ENCODE data around the gene STK39. TPM values are rescaled to one million over a fixed set of nuclear protein-coding genes. Genes with fewer than 3 reads are reported as not detected.

STK39 gene
- total RNA-seq, 2 experiments from 2014 or later = 17.7 to 41.1 TPM

GRCh38 chr2:167924556-167924955, 322.8 kb downstream of the STK39 start:
- Histone ChIP-seq H4K20me1 (ENCODE audit: insufficient read depth, low read length) (no peaks in the 10 kb centered on the region), H3K9me3 (ENCODE audit: low read length) (no peaks in the 10 kb centered on the region), H2AFZ (ENCODE audit: low read length) (no peak overlapping the region), H3K4me3 (ENCODE audit: low read depth, low read length, poor library complexity, severe bottlenecking) (no peak overlapping the region), H3K4me1 (ENCODE audit: insufficient read depth, low read length, poor library complexity, severe bottlenecking) (no peaks in the 10 kb centered on the region), H3K79me2 (ENCODE audit: insufficient read depth, low read depth, low read length) (no peaks in the 10 kb centered on the region), H3K27ac (ENCODE audit: low read depth, low read length, poor library complexity, severe bottlenecking) (no peak overlapping the region), H3K9me2 (ENCODE audit: insufficient read depth, low read length) (no peaks in the 10 kb centered on the region), H3K4me2 (ENCODE audit: low read length) (no peak overlapping the region), H3K36me3 (ENCODE audit: insufficient read depth, low read length) (no peaks in the 10 kb centered on the region)
- no peak for TF ChIP-seq CTCF (conservative IDR thresholded peaks at IDR 0.05; ENCODE audit: low read length)
- no peak for TF ChIP-seq EZH2phosphoT487 (IDR thresholded peaks at IDR 0.05; ENCODE audit: borderline replicate concordance, low read depth, low read length)
- ChIA-PET POLR2A (no interaction called here), CTCF (ENCODE audit: unreplicated experiment) (no interaction called here)
- DNase-seq (ENCODE audit: low spot score) = no peak
- intact Hi-C loops (cut with micrococcal nuclease; ENCODE audit: unreplicated experiment) = no loop called here
- no TSS peak for BruUV-seq (replicated peaks)

GRCh38 chr2:167916756-167917155, 330.6 kb downstream of the STK39 start:
- CTCF ChIA-PET (ENCODE audit: unreplicated experiment) = no interaction called here
- BruUV-seq (replicated peaks) = no TSS peak
- POLR2A ChIA-PET = no interaction called here

GRCh38 chr2:167914969-167915368, 332.4 kb downstream of the STK39 start:
- no peak overlapping the region for H3K27ac ChIP-seq (ENCODE audit: low read depth, low read length, poor library complexity, severe bottlenecking)
- no peak for TF ChIP-seq CTCF (conservative IDR thresholded peaks at IDR 0.05; ENCODE audit: low read length)
- TF ChIP-seq EZH2phosphoT487 (IDR thresholded peaks at IDR 0.05; ENCODE audit: borderline replicate concordance, low read depth, low read length) = no peak
- H3K4me1 ChIP-seq (ENCODE audit: insufficient read depth, low read length, poor library complexity, severe bottlenecking) = no peaks in the 10 kb centered on the region
- H4K20me1 ChIP-seq (ENCODE audit: insufficient read depth, low read length) = no peaks in the 10 kb centered on the region
- H3K36me3 ChIP-seq (ENCODE audit: insufficient read depth, low read length) = no peaks in the 10 kb centered on the region
- CTCF ChIA-PET (ENCODE audit: unreplicated experiment) = no interaction called here
- H3K9me3 ChIP-seq (ENCODE audit: low read length) = no peaks in the 10 kb centered on the region
- no TSS peak for BruUV-seq (replicated peaks)
- no peaks in the 10 kb centered on the region for H3K9me2 ChIP-seq (ENCODE audit: insufficient read depth, low read length)
- H3K4me3 ChIP-seq (ENCODE audit: low read depth, low read length, poor library complexity, severe bottlenecking) = no peak overlapping the region
- DNase-seq (ENCODE audit: low spot score) = no peak
- intact Hi-C loops (cut with micrococcal nuclease; ENCODE audit: unreplicated experiment) = no loop called here
- H3K4me2 ChIP-seq (ENCODE audit: low read length) = no peak overlapping the region
- no peak overlapping the region for H2AFZ ChIP-seq (ENCODE audit: low read length)
- no peaks in the 10 kb centered on the region for H3K79me2 ChIP-seq (ENCODE audit: insufficient read depth, low read depth, low read length)
- POLR2A ChIA-PET = interaction anchor here (0.7 kb wide), 1 partner anchor 396 kb away, joined by 3 read pairs; no protein-coding TSS in a partner anchor

More at GRCh38 chr2:167916756-167917155, 330.6 kb downstream of the STK39 start:
- H3K9me2 ChIP-seq (ENCODE audit: insufficient read depth, low read length) = no peaks in the 10 kb centered on the region
- H2AFZ ChIP-seq (ENCODE audit: low read length) = no peak overlapping the region
- no peak overlapping the region for H3K27ac ChIP-seq (ENCODE audit: low read depth, low read length, poor library complexity, severe bottlenecking)
- intact Hi-C loops (cut with micrococcal nuclease; ENCODE audit: unreplicated experiment) = no loop called here
- no peaks in the 10 kb centered on the region for H3K4me1 ChIP-seq (ENCODE audit: insufficient read depth, low read length, poor library complexity, severe bottlenecking)
- no peak for TF ChIP-seq CTCF (conservative IDR thresholded peaks at IDR 0.05; ENCODE audit: low read length)
- TF ChIP-seq EZH2phosphoT487 (IDR thresholded peaks at IDR 0.05; ENCODE audit: borderline replicate concordance, low read depth, low read length) = no peak
- no peak for DNase-seq (ENCODE audit: low spot score)
- no peak overlapping the region for H3K4me3 ChIP-seq (ENCODE audit: low read depth, low read length, poor library complexity, severe bottlenecking)
- no peaks in the 10 kb centered on the region for H3K9me3 ChIP-seq (ENCODE audit: low read length)
- H3K79me2 ChIP-seq (ENCODE audit: insufficient read depth, low read depth, low read length) = no peaks in the 10 kb centered on the region
- no peaks in the 10 kb centered on the region for H3K36me3 ChIP-seq (ENCODE audit: insufficient read depth, low read length)
- H3K4me2 ChIP-seq (ENCODE audit: low read length) = no peak overlapping the region
- H4K20me1 ChIP-seq (ENCODE audit: insufficient read depth, low read length) = no peaks in the 10 kb centered on the region
